Tibial nerve (tissue), 4 donors: Measurements from ENCODE around the gene TOR3A.

Experiments used
- CTCF ChIP-seq, 5 experiments: fragments of 200-600 bp in 3 of 5; fragments of 450-650 bp in 2 of 5; sonication (generic) in 3 of 5; IDR thresholded peaks; one replicate each; pipeline ENCODE4 v1.5.1; 2016 to 2019; ENCODE audit warnings: antibody characterized with exemption in 5 of 5, mild to moderate bottlenecking in 3 of 5, moderate library complexity in 2 of 5
- EP300 ChIP-seq, 2 donors: sonication (generic); formaldehyde crosslinking; IDR thresholded peaks; one replicate each; pipeline ENCODE4 v1.6.1; 2017; ENCODE audit warnings: antibody characterized with exemption in 2 of 2, mild to moderate bottlenecking in 1 of 2
- POLR2A ChIP-seq, 2 donors: fragments of 450-650 bp; IDR thresholded peaks; one replicate each; pipeline ENCODE4 v1.6.1; 2017; ENCODE audit warnings: antibody characterized with exemption in 2 of 2, mild to moderate bottlenecking in 2 of 2, moderate library complexity in 2 of 2

GRCh38 chr1:179091691-179092165 lies 9.9 kb downstream of the TOR3A start:
- TF ChIP-seq CTCF (IDR thresholded peaks at IDR 0.05) (no peak), POLR2A (IDR thresholded peaks at IDR 0.05) (no peak), EP300 (IDR thresholded peaks at IDR 0.05) (peak in 1 of 2 donors; percentile 77)
